ENCODE data around the gene YWHAH. TPM values are rescaled to one million over a fixed set of nuclear protein-coding genes. Genes with fewer than 3 reads are reported as not detected.

Gene YWHAH
- total and polyA plus RNA-seq, 9 of the 15 experiments (the other 6 are each of a cell fraction or from before 2014, with no cell fraction given) = 32.0 to 177 (median 114) TPM

DNA sequence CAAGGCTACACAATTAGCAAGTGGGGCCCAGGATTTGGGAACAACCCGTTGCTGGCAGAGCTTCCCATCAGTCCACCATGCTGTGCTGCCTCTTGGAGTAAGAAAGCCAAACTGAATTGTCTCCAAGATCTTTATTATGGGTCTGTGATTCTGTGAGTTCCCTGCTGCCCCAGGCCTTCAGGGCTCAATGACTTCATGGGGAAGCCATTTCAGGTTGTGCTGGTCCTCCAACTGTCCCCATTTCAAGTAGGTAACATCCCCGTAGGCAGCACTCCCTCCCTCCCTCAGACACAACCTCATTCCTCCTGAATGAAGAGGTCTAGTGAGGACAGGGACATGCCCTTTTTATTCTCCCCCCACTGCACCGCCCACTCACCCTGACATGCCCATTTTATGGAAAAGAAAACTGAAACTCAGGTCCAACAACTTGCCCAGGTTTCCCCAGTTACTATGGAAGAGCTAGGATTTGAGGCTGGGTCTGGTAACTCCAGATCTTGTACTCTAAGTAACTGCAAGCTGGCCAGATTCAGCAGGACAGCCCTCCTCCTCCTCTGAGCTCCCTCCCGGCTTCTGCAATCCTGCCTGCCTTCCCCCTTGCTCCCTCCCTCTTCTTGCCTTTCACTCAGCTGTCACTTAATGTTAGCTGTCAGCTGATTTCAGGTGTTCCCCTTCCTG lies 8.2 kb upstream of the YWHAH start (continued):
- TF ChIP-seq, protein P1, sequence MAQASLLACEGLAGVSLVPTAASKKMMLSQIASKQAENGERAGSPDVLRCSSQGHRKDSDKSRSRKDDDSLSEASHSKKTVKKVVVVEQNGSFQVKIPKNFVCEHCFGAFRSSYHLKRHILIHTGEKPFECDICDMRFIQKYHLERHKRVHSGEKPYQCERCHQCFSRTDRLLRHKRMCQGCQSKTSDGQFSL (CRISPR knock-in tag; IDR thresholded peaks at IDR 0.05) = no peak
- TF ChIP-seq, protein P1 (tag; IDR thresholded peaks at IDR 0.05) = no peak
- TF ChIP-seq, protein P2, sequence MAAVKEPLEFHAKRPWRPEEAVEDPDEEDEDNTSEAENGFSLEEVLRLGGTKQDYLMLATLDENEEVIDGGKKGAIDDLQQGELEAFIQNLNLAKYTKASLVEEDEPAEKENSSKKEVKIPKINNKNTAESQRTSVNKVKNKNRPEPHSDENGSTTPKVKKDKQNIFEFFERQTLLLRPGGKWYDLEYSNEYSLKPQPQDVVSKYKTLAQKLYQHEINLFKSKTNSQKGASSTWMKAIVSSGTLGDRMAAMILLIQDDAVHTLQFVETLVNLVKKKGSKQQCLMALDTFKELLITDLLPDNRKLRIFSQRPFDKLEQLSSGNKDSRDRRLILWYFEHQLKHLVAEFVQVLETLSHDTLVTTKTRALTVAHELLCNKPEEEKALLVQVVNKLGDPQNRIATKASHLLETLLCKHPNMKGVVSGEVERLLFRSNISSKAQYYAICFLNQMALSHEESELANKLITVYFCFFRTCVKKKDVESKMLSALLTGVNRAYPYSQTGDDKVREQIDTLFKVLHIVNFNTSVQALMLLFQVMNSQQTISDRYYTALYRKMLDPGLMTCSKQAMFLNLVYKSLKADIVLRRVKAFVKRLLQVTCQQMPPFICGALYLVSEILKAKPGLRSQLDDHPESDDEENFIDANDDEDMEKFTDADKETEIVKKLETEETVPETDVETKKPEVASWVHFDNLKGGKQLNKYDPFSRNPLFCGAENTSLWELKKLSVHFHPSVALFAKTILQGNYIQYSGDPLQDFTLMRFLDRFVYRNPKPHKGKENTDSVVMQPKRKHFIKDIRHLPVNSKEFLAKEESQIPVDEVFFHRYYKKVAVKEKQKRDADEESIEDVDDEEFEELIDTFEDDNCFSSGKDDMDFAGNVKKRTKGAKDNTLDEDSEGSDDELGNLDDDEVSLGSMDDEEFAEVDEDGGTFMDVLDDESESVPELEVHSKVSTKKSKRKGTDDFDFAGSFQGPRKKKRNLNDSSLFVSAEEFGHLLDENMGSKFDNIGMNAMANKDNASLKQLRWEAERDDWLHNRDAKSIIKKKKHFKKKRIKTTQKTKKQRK (IDR thresholded peaks at IDR 0.05; ENCODE audit: borderline replicate concordance, low read depth, low read length) = no peak
- TF ChIP-seq ZNF79 (CRISPR knock-in tag; IDR thresholded peaks at IDR 0.05; ENCODE audit: low read depth) (no peak), TEAD4 (IDR thresholded peaks at IDR 0.05; ENCODE audit: low read length) (no peak), TEAD4 (CRISPR knock-in tag; IDR thresholded peaks at IDR 0.05; ENCODE audit: borderline replicate concordance) (no peak), ARID4B (CRISPR knock-in tag; IDR thresholded peaks at IDR 0.05) (no peak), CBX2 (IDR thresholded peaks at IDR 0.05; ENCODE audit: insufficient read depth, low read length, poor library complexity, severe bottlenecking) (no peak), ZFX (CRISPR knock-in tag; IDR thresholded peaks at IDR 0.05) (no peak), KDM1A (IDR thresholded peaks at IDR 0.05) (peak; percentile 57 to 63; a peak in 2 of 4 replicates), YBX1 (IDR thresholded peaks at IDR 0.05) (no peak), HLTF (IDR thresholded peaks at IDR 0.05) (no peak), POLR2H (tag; IDR thresholded peaks at IDR 0.05; ENCODE audit: low read depth) (no peak), XRCC3 (IDR thresholded peaks at IDR 0.05) (no peak), ZNF408 (CRISPR knock-in tag; IDR thresholded peaks at IDR 0.05; ENCODE audit: low read depth) (no peak)
- TF ChIP-seq, protein P3, sequence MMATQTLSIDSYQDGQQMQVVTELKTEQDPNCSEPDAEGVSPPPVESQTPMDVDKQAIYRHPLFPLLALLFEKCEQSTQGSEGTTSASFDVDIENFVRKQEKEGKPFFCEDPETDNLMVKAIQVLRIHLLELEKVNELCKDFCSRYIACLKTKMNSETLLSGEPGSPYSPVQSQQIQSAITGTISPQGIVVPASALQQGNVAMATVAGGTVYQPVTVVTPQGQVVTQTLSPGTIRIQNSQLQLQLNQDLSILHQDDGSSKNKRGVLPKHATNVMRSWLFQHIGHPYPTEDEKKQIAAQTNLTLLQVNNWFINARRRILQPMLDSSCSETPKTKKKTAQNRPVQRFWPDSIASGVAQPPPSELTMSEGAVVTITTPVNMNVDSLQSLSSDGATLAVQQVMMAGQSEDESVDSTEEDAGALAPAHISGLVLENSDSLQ (IDR thresholded peaks at IDR 0.05) = peak; percentile 86
